IMR-90 (cell line): ENCODE data around the gene MCTP1. TPM values are rescaled to one million over a fixed set of nuclear protein-coding genes. Genes with fewer than 3 reads are reported as not detected.

Experiments used
- ATAC-seq: fragments of 200-7000 bp; cut with Tn5 transposase; 2 replicates; pipeline ENCODE4 v1.9.1; 2020; ENCODE audit warnings: low read depth, mild to moderate bottlenecking, moderate library complexity
- BruUV-seq: library from RNA; stranded (reverse); fragments of 400-500 nt; replicated peaks from 2 replicates; lab custom pipeline; 2021; lab: Mats Ljungman, UMichigan
- CTCF ChIA-PET: fragments of 300-600 bp; formaldehyde crosslinking; extraction: SDS; loops from one replicate; lab custom pipeline; 2021; ENCODE audit warnings: antibody characterized with exemption; lab: Yijun Ruan, JAX
- POLR2A ChIA-PET: fragments of 300-600 bp; sonication (Branson Sonifier 250); formaldehyde crosslinking; loops from one replicate; lab custom pipeline; 2022; ENCODE audit warnings: antibody characterized with exemption; ENCODE audit not compliant: unreplicated experiment; lab: Charles Lee
- DNase-seq: peaks from one replicate; pipeline ENCODE4 v3.0.0; 2013
- H2AFZ ChIP-seq: replicated peaks from 2 replicates; pipeline ENCODE3; 2013; ENCODE audit warnings: low read length, mild to moderate bottlenecking; ENCODE audit not compliant: poor library complexity
- H2AK5ac ChIP-seq: 2 replicates; pipeline ENCODE4 v1.6.1; 2013; ENCODE audit warnings: low read depth, low read length, inconsistent platforms
- H2AK9ac ChIP-seq: replicated peaks from 2 replicates; pipeline ENCODE3; 2013; ENCODE audit warnings: mild to moderate bottlenecking, low read depth, low read length, moderate library complexity; ENCODE audit not compliant: poor library complexity
- H2BK120ac ChIP-seq: 2 replicates; pipeline ENCODE4 v1.6.1; 2013; ENCODE audit warnings: low read depth, low read length, inconsistent platforms
- H2BK15ac ChIP-seq: 3 replicates; pipeline ENCODE4 v1.6.1; 2013; ENCODE audit warnings: low read depth, low read length, inconsistent platforms
- H2BK20ac ChIP-seq: 2 replicates; pipeline ENCODE4 v1.6.1; 2013; ENCODE audit warnings: low read depth, mild to moderate bottlenecking, inconsistent platforms, low read length, moderate library complexity
- H2BK5ac ChIP-seq: 2 replicates; pipeline ENCODE4 v1.6.1; 2013; ENCODE audit warnings: mild to moderate bottlenecking, low read depth, low read length, inconsistent platforms; ENCODE audit not compliant: poor library complexity, severe bottlenecking
- H3K14ac ChIP-seq: replicated peaks from 2 replicates; pipeline ENCODE4 v1.6.1; 2013; ENCODE audit warnings: low read depth, low read length, inconsistent platforms
- H3K18ac ChIP-seq: 2 replicates; pipeline ENCODE4 v1.6.1; 2013; ENCODE audit warnings: low read depth, low read length, control low read depth
- H3K23ac ChIP-seq: 2 replicates; pipeline ENCODE4 v1.6.1; 2013; ENCODE audit warnings: low read depth, low read length, inconsistent platforms
- H3K27ac ChIP-seq: 2 replicates; pipeline ENCODE4 v1.5.1; 2013; ENCODE audit warnings: mild to moderate bottlenecking, control low read depth, low read length; ENCODE audit not compliant: insufficient read depth
- H3K27me3 ChIP-seq: 2 replicates; pipeline ENCODE4 v1.6.1; 2013; ENCODE audit warnings: low read length; ENCODE audit not compliant: control insufficient read depth, insufficient read depth
- H3K36me3 ChIP-seq: 2 replicates; pipeline ENCODE4 v1.6.1; 2013; ENCODE audit warnings: low read length, mixed read lengths; ENCODE audit not compliant: control insufficient read depth, insufficient read depth
- H3K4ac ChIP-seq: 2 replicates; pipeline ENCODE4 v1.6.1; 2013; ENCODE audit warnings: low read depth, low read length, inconsistent platforms
- H3K4me1 ChIP-seq: 2 replicates; pipeline ENCODE4 v1.6.1; 2013; ENCODE audit warnings: low read length, mixed read lengths; ENCODE audit not compliant: control insufficient read depth, insufficient read depth
- H3K4me2 ChIP-seq: 2 replicates; pipeline ENCODE4 v1.6.1; 2013; ENCODE audit warnings: low read depth, mild to moderate bottlenecking, control low read depth, low read length, moderate library complexity
- H3K4me3 ChIP-seq: 2 replicates; pipeline ENCODE4 v1.5.1; 2013; ENCODE audit warnings: low read depth, mild to moderate bottlenecking, control low read depth, low read length, moderate library complexity; ENCODE audit not compliant: insufficient read depth
- H3K56ac ChIP-seq: 2 replicates; pipeline ENCODE4 v1.6.1; 2013; ENCODE audit warnings: low read length, inconsistent platforms; ENCODE audit not compliant: insufficient read depth; ENCODE audit errors: extremely low read depth
- H3K79me1 ChIP-seq, 2 experiments: 2 replicates each; pipeline ENCODE4 v1.6.1; 2013; ENCODE audit warnings: low read length in 2 of 2, inconsistent platforms in 1 of 2, low read depth in 1 of 2
- H3K9ac ChIP-seq: 2 replicates; pipeline ENCODE4 v1.6.1; 2013; ENCODE audit warnings: low read depth, low read length, control low read depth
- H3K9me1 ChIP-seq: 2 replicates; pipeline ENCODE4 v1.6.1; 2013; ENCODE audit warnings: low read length, inconsistent platforms; ENCODE audit not compliant: insufficient read depth
- H3K9me3 ChIP-seq: 2 replicates; pipeline ENCODE4 v1.6.1; 2013; ENCODE audit warnings: low read length; ENCODE audit not compliant: control insufficient read depth, insufficient read depth
- H4K20me1 ChIP-seq: 2 replicates; pipeline ENCODE4 v1.6.1; 2013; ENCODE audit warnings: low read length, inconsistent platforms; ENCODE audit not compliant: insufficient read depth
- H4K5ac ChIP-seq: 2 replicates; pipeline ENCODE4 v1.6.1; 2013; ENCODE audit warnings: mild to moderate bottlenecking, low read depth, low read length, control low read depth
- H4K8ac ChIP-seq, 2 experiments: 2 replicates each; pipeline ENCODE4 v1.6.1; 2013; ENCODE audit warnings: low read depth in 2 of 2, low read length in 2 of 2, control low read depth in 1 of 2, inconsistent platforms in 1 of 2
- H4K91ac ChIP-seq: 2 replicates; pipeline ENCODE4 v1.6.1; 2013; ENCODE audit warnings: low read depth, low read length, inconsistent platforms; ENCODE audit not compliant: insufficient read depth
- BHLHE40 ChIP-seq: fragments of 150-350 bp; IDR thresholded peaks from 2 replicates; pipeline ENCODE4 v1.6.1; 2016; ENCODE audit warnings: mild to moderate bottlenecking, low read depth, low read length
- MAFK ChIP-seq: IDR thresholded peaks from 2 replicates; pipeline ENCODE4 v1.6.1; 2012; ENCODE audit warnings: low read depth, low read length, improper control_type of control experiment
- NFE2L2 ChIP-seq: fragments of 150-350 bp; IDR thresholded peaks from 2 replicates; pipeline ENCODE4 v1.6.1; 2016; ENCODE audit warnings: low read depth, mild to moderate bottlenecking, low read length
- POLR2A ChIP-seq: IDR thresholded peaks from 2 replicates; pipeline ENCODE4 v1.6.1; 2012; ENCODE audit warnings: mild to moderate bottlenecking, low read depth, low read length
- RAD21 ChIP-seq: IDR thresholded peaks from 2 replicates; pipeline ENCODE4 v1.6.1; 2012; ENCODE audit warnings: low read length, improper control_type of control experiment
- RCOR1 ChIP-seq: IDR thresholded peaks from 2 replicates; pipeline ENCODE4 v1.6.1; 2012; ENCODE audit warnings: mild to moderate bottlenecking, low read length, improper control_type of control experiment; ENCODE audit not compliant: insufficient replicate concordance
- USF2 ChIP-seq: fragments of 150-350 bp; IDR thresholded peaks from 2 replicates; pipeline ENCODE4 v1.6.1; 2017; ENCODE audit warnings: mild to moderate bottlenecking, antibody characterized with exemption, low read length, low read depth
- WGBS, 2 experiments: methylation state at CpG; one replicate each; pipeline versions ENCODE4 v1.1.5 to v1.1.7; 2013; ENCODE audit warnings: missing lambda C conversion rate in 2 of 2; ENCODE audit not compliant: insufficient read length in 1 of 2; ENCODE audit errors: extremely low coverage in 2 of 2; 5-methylcytosine and 5-hydroxymethylcytosine counted together
- dilution Hi-C: fragments of 300-500 bp; cut with HindIII; formaldehyde crosslinking; loops from one replicate; pipeline ENCODE4 v1.14.3; 2018; ENCODE audit warnings: low sequenced_read_pairs; ENCODE audit not compliant: unreplicated experiment
- in situ Hi-C: fragments of 300-500 bp; cut with MboI; formaldehyde crosslinking; loops from 3 replicates; pipeline ENCODE4 v1.14.3; 2019; ENCODE audit warnings: low sequenced_read_pairs, inconsistent platforms, mixed read lengths
- intact Hi-C: fragments of 100-400 bp; cut with micrococcal nuclease; formaldehyde crosslinking; loops from 2 replicates; pipeline ENCODE4 v1.10.0; 2022
- polyA plus RNA-seq, 3 experiments: library from polyadenylated mRNA; depleted of rRNA; stranded (reverse); fragments of >200 nt; gene quantifications; 2 replicates each; pipeline ENCODE4 v1.2.3, GENCODE V29; 2012; ENCODE audit warnings: low replicate concordance in 1 of 3
- total RNA-seq: library from RNA; depleted of rRNA; stranded (reverse); fragments of >200 nt; gene quantifications from 2 replicates; pipeline ENCODE4 v1.2.3, GENCODE V29; 2012

The MCTP1 gene
- total and polyA plus RNA-seq, 2 of the 4 experiments (the other 2 are of a cell fraction) = 0.21 TPM; not detected in 1

DNA sequence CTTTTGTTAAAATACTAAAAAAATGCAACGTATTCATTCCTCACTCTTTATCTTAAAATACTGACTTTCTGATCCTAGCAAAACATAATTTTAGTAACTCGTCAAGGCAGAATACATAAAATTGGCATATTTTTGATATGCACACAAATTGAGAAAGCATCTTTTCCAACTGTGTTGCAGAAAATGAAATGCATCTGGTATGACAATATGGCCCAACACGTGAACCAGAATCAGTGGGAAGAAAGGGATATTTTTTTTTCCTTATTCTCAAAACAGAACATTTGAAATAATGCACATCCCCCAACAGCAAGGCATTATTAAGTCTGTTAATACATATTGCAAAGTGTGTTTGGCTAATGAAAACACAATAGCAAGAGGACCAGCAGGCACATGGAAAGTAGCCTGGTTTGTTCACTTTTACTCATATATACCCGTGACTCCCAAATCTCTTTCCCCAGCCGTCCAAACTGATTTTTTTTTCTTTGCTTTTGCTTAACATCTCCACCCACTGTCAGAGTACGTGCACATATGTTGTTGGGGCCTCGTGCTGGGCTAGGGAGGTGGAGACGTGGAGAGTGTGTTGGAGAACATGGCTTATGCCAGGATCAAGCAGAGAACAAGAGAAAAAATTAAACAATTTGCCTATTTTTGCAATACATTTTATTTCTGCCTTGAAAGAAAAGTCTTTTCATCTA, 4.3 kb downstream of the MCTP1 start:
- no CpG with 5 or more reads among the region's 8 CpGs for WGBS, 2 experiments
- Histone ChIP-seq H3K27me3 (peaks cover 30% of the 10 kb centered on the region), H2AK5ac (no peak overlapping the region), H3K9me3 (no peaks in the 10 kb centered on the region), H3K14ac (no peak overlapping the region), H3K9me1 (no peaks in the 10 kb centered on the region), H3K23ac (no peak overlapping the region), H3K27ac (no peak overlapping the region), H4K8ac (no peak overlapping the region), H3K79me1 (no peaks in the 10 kb centered on the region), H4K91ac (no peak overlapping the region), H2AFZ (no peak overlapping the region), H3K56ac (no peak overlapping the region), H2BK15ac (no peak overlapping the region), H3K36me3 (no peaks in the 10 kb centered on the region), H3K4me2 (no peak overlapping the region), H2BK120ac (no peak overlapping the region), H3K4me1 (no peaks in the 10 kb centered on the region), H4K20me1 (no peaks in the 10 kb centered on the region), H2BK5ac (no peak overlapping the region), H3K18ac (no peak overlapping the region), H3K4me3 (no peak overlapping the region), H3K4ac (no peak overlapping the region), H3K9ac (no peak overlapping the region), H2BK20ac (no peak overlapping the region), H2AK9ac (no peak overlapping the region), H4K5ac (no peak overlapping the region)
- ChIA-PET CTCF (no interaction called here), POLR2A (no interaction called here)
- DNase-seq (no peak), ATAC-seq (no peak)
- dilution Hi-C loops (no loop called here), in situ Hi-C loops (no loop called here), intact Hi-C loops (no loop called here)
- TF ChIP-seq NFE2L2 (no peak), USF2 (no peak), BHLHE40 (no peak), RCOR1 (no peak), MAFK (no peak), POLR2A (no peak), RAD21 (no peak)
- no TSS peak for BruUV-seq
